ENCODE data around the gene PHF20. TPM values are rescaled to one million over a fixed set of nuclear protein-coding genes. Genes with fewer than 3 reads are reported as not detected.

Gene PHF20
- total and polyA plus RNA-seq, 4 donors, result 17.5 to 51.5 (median 32.6) TPM

DNA sequence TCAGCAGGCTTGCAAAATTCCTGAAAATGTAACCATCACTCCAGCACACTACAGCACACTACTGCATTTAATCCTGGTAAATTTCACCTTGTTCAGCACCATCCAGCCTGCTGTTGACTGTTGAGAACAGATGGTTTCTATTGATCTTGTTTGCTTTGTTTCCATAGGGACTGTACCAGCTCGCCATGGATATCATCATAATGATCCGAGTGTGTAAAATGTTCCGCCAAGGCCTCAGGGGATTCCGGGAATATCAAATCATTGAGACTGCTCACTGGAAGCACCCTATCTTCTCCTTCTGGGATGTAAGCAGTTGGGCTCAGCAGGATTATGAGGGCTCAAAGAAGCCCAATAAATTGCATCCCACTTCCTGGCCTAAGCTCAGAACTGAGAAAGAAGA lies 200.6 kb downstream of the PHF20 start:
- H3K27ac ChIP-seq (ENCODE audit: low read depth in 1 of 2, low read length in 1 of 2), result no peak overlapping the region
- 94 to 96% methylated on average over 4 of the region's 4 CpGs for WGBS, 2 donors
- no peaks in the 10 kb centered on the region for H3K27me3 ChIP-seq (ENCODE audit: control insufficient read depth in 3 of 3, insufficient read depth in 3 of 3, low read length in 2 of 3)
- no peak overlapping the region for H3K4me3 ChIP-seq
- peaks cover 0 to 24% (median 6%) of the 10 kb centered on the region in 5 donors for H3K4me1 ChIP-seq (ENCODE audit: control insufficient read depth in 5 of 5, insufficient read depth in 5 of 5, low read length in 5 of 5)
- DNase-seq (no peak), ATAC-seq (ENCODE audit: insufficient read depth, low FRiP score) (no peak)
- H3K36me3 ChIP-seq (ENCODE audit: control insufficient read depth in 4 of 4, insufficient read depth in 4 of 4, low read length in 4 of 4), result no peaks in the 10 kb centered on the region
- TF ChIP-seq CTCF (IDR thresholded peaks at IDR 0.05; ENCODE audit: control extremely low read depth, extremely low read depth), result no peak
- H3K9ac ChIP-seq (ENCODE audit: insufficient read depth in 1 of 2, low read length in 2 of 2), result no peak overlapping the region
- peaks cover 0 to 2% (median 0%) of the 10 kb centered on the region in 4 donors for H3K9me3 ChIP-seq (ENCODE audit: control insufficient read depth in 4 of 4, insufficient read depth in 3 of 4, low read length in 3 of 4)

- ATAC-seq (ENCODE audit: insufficient read depth, low FRiP score) (no peak), DNase-seq (no peak)
- H3K36me3 ChIP-seq (ENCODE audit: control insufficient read depth in 4 of 4, insufficient read depth in 4 of 4, low read length in 4 of 4), result no peaks in the 10 kb centered on the region
- no peak overlapping the region for H3K9ac ChIP-seq (ENCODE audit: insufficient read depth in 1 of 2, low read length in 2 of 2)
- no peak overlapping the region for H3K27ac ChIP-seq (ENCODE audit: low read depth in 1 of 2, low read length in 1 of 2)
- no peak overlapping the region for H3K4me3 ChIP-seq
- H3K4me1 ChIP-seq (ENCODE audit: control insufficient read depth in 5 of 5, insufficient read depth in 5 of 5, low read length in 5 of 5), result peaks cover 0 to 30% (median 6%) of the 10 kb centered on the region in 5 donors
- no peaks in the 10 kb centered on the region for H3K27me3 ChIP-seq (ENCODE audit: control insufficient read depth in 3 of 3, insufficient read depth in 3 of 3, low read length in 2 of 3)
- H3K9me3 ChIP-seq (ENCODE audit: control insufficient read depth in 4 of 4, insufficient read depth in 3 of 4, low read length in 3 of 4), result peaks cover 0 to 2% (median 0%) of the 10 kb centered on the region in 4 donors
- no peak for TF ChIP-seq CTCF (IDR thresholded peaks at IDR 0.05; ENCODE audit: control extremely low read depth, extremely low read depth)
- 76 to 79% methylated on average over 4 of the region's 4 CpGs for WGBS, 2 donors
Observed at GRCh38 chr20:35974256-35974655, 202.4 kb downstream of the PHF20 start.

GRCh38 chr20:35975576-35976373 lies 204.0 kb downstream of the PHF20 start:
- Histone ChIP-seq H3K4me1 (ENCODE audit: control insufficient read depth in 5 of 5, insufficient read depth in 5 of 5, low read length in 5 of 5) (peaks cover 0 to 30% (median 6%) of the 10 kb centered on the region in 5 donors), H3K4me3 (no peak overlapping the region), H3K36me3 (ENCODE audit: control insufficient read depth in 4 of 4, insufficient read depth in 4 of 4, low read length in 4 of 4) (no peaks in the 10 kb centered on the region), H3K9ac (ENCODE audit: insufficient read depth in 1 of 2, low read length in 2 of 2) (peak overlapping the region in 1 of 2 donors; percentile 44), H3K9me3 (ENCODE audit: control insufficient read depth in 4 of 4, insufficient read depth in 3 of 4, low read length in 3 of 4) (peaks cover 0 to 2% (median 0%) of the 10 kb centered on the region in 4 donors), H3K27me3 (ENCODE audit: control insufficient read depth in 3 of 3, insufficient read depth in 3 of 3, low read length in 2 of 3) (no peaks in the 10 kb centered on the region), H3K27ac (ENCODE audit: low read depth in 1 of 2, low read length in 1 of 2) (no peak overlapping the region)
- ATAC-seq (ENCODE audit: insufficient read depth, low FRiP score), result no peak
- peak; percentile 79 to 95 (median 90) for DNase-seq
- 73 to 74% methylated on average over 8 to 9 of the region's 9 CpGs for WGBS, 2 donors
- TF ChIP-seq CTCF (IDR thresholded peaks at IDR 0.05; ENCODE audit: control extremely low read depth, extremely low read depth), result no peak
